HepG2 (cell line): Measurements from ENCODE around the gene DNAJA2. TPM values are rescaled to one million over a fixed set of nuclear protein-coding genes. Genes with fewer than 3 reads are reported as not detected.

Experiments used
- CHD2 ChIP-seq: IDR thresholded peaks from 2 replicates; pipeline ENCODE4 v1.6.1; 2011; ENCODE audit warnings: low read depth, low read length, improper control_type of control experiment
- DNMT1 ChIP-seq: sonication (generic); formaldehyde crosslinking; IDR thresholded peaks from 2 replicates; pipeline ENCODE4 v1.5.1; 2020; ENCODE audit warnings: mild to moderate bottlenecking, missing genetic modification reagents
- ELF1 ChIP-seq: sonication (generic); formaldehyde crosslinking; IDR thresholded peaks from 2 replicates; pipeline ENCODE4 v1.4.0; 2020; ENCODE audit warnings: missing genetic modification reagents
- NCOR1 ChIP-seq: fragments of 200-600 bp; sonication (generic); IDR thresholded peaks from 2 replicates; pipeline ENCODE4 v1.7.0; 2017; ENCODE audit warnings: antibody characterized with exemption, low read length, borderline replicate concordance
- NFKB2 ChIP-seq: sonication (generic); formaldehyde crosslinking; IDR thresholded peaks from 2 replicates; pipeline ENCODE4 v1.4.0; 2020; ENCODE audit warnings: missing genetic modification reagents, borderline replicate concordance
- NRL ChIP-seq: sonication (generic); formaldehyde crosslinking; IDR thresholded peaks from 2 replicates; pipeline ENCODE4 v1.5.0; 2020; ENCODE audit warnings: missing genetic modification reagents, mild to moderate bottlenecking, moderate library complexity, borderline replicate concordance
- PHF21A ChIP-seq: sonication (generic); formaldehyde crosslinking; IDR thresholded peaks from 2 replicates; pipeline ENCODE4 v1.5.0; 2020; ENCODE audit warnings: mild to moderate bottlenecking, missing genetic modification reagents
- POLR2G ChIP-seq: fragments of 200-400 bp; formaldehyde crosslinking; IDR thresholded peaks from 2 replicates; pipeline ENCODE4 v1.6.1; 2018; ENCODE audit warnings: mild to moderate bottlenecking, low read depth, low read length, moderate library complexity
- THAP7 ChIP-seq: sonication (generic); formaldehyde crosslinking; IDR thresholded peaks from 2 replicates; pipeline ENCODE4 v1.8.1; 2023; ENCODE audit warnings: mild to moderate bottlenecking, missing genetic modification reagents
- ZBTB33 ChIP-seq: sonication (generic); formaldehyde crosslinking; IDR thresholded peaks from 2 replicates; pipeline ENCODE4 v1.4.0; 2020; ENCODE audit warnings: missing genetic modification reagents
- ZFP90 ChIP-seq: sonication (generic); formaldehyde crosslinking; IDR thresholded peaks from 2 replicates; pipeline ENCODE4 v1.8.0; 2022; ENCODE audit warnings: missing genetic modification reagents, mild to moderate bottlenecking, inconsistent platforms, borderline replicate concordance
- ZFX ChIP-seq: sonication (generic); formaldehyde crosslinking; IDR thresholded peaks from 2 replicates; pipeline ENCODE4 v1.4.0; 2020; ENCODE audit warnings: mild to moderate bottlenecking, low read depth, missing genetic modification reagents, moderate library complexity
- ZFYVE20 ChIP-seq: sonication (generic); formaldehyde crosslinking; IDR thresholded peaks from 2 replicates; pipeline ENCODE4 v1.8.0; 2023; ENCODE audit warnings: low read depth, mild to moderate bottlenecking, moderate library complexity, missing genetic modification reagents, borderline replicate concordance
- ZNF274 ChIP-seq: sonication (generic); formaldehyde crosslinking; IDR thresholded peaks from 2 replicates; pipeline ENCODE4 v1.5.1; 2020; ENCODE audit warnings: mild to moderate bottlenecking, missing genetic modification reagents
- ZNF512B ChIP-seq: sonication (generic); formaldehyde crosslinking; IDR thresholded peaks from 2 replicates; pipeline ENCODE4 v1.5.1; 2020; ENCODE audit warnings: missing genetic modification reagents, mild to moderate bottlenecking, borderline replicate concordance
- ZNF556 ChIP-seq: sonication (generic); formaldehyde crosslinking; IDR thresholded peaks from 2 replicates; pipeline ENCODE4 v1.4.0; 2020; ENCODE audit warnings: mild to moderate bottlenecking, missing genetic modification reagents, borderline replicate concordance
- ZNF564 ChIP-seq: sonication (generic); formaldehyde crosslinking; IDR thresholded peaks from 2 replicates; pipeline ENCODE4 v1.8.1; 2023; ENCODE audit warnings: mild to moderate bottlenecking, missing genetic modification reagents
- ZSCAN31 ChIP-seq: sonication (generic); formaldehyde crosslinking; IDR thresholded peaks from 2 replicates; pipeline ENCODE4 v1.5.0; 2020; ENCODE audit warnings: low read depth, mild to moderate bottlenecking, missing genetic modification reagents
- polyA plus RNA-seq, 8 experiments: library from polyadenylated mRNA; depleted of rRNA in 3 of 8; stranded (reverse) in 7 of 8; unstranded in 1 of 8; fragments of >200 nt; fragmentation: Illumina TruSeq in 4 of 8; extraction: Trizol in 4 of 8; gene quantifications; 2 replicates each; pipeline versions ENCODE4 v1.2.1 to v1.2.3, GENCODE V29; 2011 to 2016; ENCODE audit warnings: low read depth in 4 of 8, missing spikeins in 1 of 8, mixed read lengths in 1 of 8; ENCODE audit not compliant: insufficient read depth in 1 of 8
- total RNA-seq, 5 experiments: library from RNA; depleted of rRNA; stranded (reverse); fragments of >200 nt; fragmentation: Illumina TruSeq; extraction: Trizol; gene quantifications; 2 replicates each; pipeline ENCODE4 v1.2.3, GENCODE V29; 2016; ENCODE audit warnings: low read depth in 1 of 5
- TF ChIP-seq, protein P1 (sequence below): sonication (generic); formaldehyde crosslinking; IDR thresholded peaks from 2 replicates; pipeline ENCODE4 v1.4.0; 2020; ENCODE audit warnings: missing genetic modification reagents

DNAJA2 gene
- total and polyA plus RNA-seq, 2 of the 13 experiments (the other 11 are each of a cell fraction or from before 2014, with no cell fraction given), result 25.4 to 176 TPM

DNA sequence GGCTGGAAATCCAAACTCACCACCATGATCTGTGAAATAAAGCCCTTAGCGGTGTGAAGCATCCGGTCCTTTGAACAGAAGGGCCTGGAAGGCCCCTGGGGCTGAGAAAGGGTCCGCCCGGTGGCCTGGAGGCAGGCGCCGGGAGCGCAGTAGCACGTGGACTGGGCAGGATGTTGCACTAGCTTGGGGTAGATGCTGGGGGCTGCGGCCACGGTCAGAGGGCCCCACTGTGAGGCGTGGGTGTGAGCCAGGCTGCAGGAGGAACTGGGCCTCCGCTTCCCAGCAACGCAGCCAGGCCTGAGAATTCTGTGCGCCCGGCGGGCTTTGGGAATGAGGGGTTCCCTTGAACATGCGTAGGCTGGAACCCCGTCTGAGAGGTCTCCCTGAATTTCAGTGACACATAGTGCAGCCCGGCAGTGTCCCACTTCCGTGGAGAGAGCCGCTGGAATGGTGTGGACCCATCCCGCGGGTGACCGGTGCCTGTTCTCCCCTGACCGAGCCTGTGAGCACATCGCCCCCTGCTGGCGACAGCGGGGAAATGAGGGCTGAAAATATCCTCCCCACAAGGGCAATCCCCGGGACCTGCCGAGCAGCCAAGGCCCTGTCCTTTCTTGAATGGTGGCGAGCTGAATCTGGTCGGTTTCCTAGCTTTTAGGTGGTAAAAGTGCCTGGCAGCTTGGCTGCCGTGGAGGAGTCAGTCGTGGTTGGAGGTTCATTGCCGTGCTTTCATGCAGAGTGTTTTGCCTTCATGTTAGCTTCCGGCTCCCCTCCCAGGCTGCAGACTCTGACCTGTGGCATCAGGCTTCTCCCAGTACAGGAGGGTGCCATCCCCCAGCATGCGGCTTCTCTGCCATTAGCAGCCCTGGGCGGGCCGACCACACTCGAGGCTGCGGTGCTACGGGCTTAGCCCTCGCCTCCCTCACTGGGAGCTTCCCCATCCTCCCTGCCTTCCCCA is 43.8 kb downstream of the DNAJA2 start (continued):
- TF ChIP-seq, protein P1, sequence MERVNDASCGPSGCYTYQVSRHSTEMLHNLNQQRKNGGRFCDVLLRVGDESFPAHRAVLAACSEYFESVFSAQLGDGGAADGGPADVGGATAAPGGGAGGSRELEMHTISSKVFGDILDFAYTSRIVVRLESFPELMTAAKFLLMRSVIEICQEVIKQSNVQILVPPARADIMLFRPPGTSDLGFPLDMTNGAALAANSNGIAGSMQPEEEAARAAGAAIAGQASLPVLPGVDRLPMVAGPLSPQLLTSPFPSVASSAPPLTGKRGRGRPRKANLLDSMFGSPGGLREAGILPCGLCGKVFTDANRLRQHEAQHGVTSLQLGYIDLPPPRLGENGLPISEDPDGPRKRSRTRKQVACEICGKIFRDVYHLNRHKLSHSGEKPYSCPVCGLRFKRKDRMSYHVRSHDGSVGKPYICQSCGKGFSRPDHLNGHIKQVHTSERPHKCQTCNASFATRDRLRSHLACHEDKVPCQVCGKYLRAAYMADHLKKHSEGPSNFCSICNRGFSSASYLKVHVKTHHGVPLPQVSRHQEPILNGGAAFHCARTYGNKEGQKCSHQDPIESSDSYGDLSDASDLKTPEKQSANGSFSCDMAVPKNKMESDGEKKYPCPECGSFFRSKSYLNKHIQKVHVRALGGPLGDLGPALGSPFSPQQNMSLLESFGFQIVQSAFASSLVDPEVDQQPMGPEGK (CRISPR knock-in tag), result peak; percentile 39; the same call in 1 of the 2 replicates
- TF ChIP-seq DNMT1 (CRISPR knock-in tag) (peak; percentile 58; the same call in 1 of the 2 replicates), THAP7 (no peak), ELF1 (CRISPR knock-in tag) (0 out of 2 replicates have a peak, but pooled peaks have one; percentile 25), ZBTB33 (CRISPR knock-in tag) (peak; percentile 63; the same call in 1 of the 2 replicates), ZFYVE20 (CRISPR knock-in tag) (no peak), NRL (no peak), NCOR1 (no peak), POLR2G (peak; percentile 53; the same call in 1 of the 2 replicates), ZNF564 (no peak), ZNF512B (no peak), ZNF556 (CRISPR knock-in tag) (peak; percentile 37; the same call in 1 of the 2 replicates), PHF21A (no peak), CHD2 (no peak), ZFP90 (no peak), ZSCAN31 (CRISPR knock-in tag) (0 out of 2 replicates have a peak, but pooled peaks have one; percentile 42), ZNF274 (CRISPR knock-in tag) (peak; percentile 43; the same call in 1 of the 2 replicates), ZFX (CRISPR knock-in tag) (peak; percentile 32; the same call in 1 of the 2 replicates), NFKB2 (CRISPR knock-in tag) (0 out of 2 replicates have a peak, but pooled peaks have one; percentile 31)
